NOMO-1 treated with dmso at 0.1 percent for 144 hours (cell line): ENCODE measurements around the gene DMRTC2.

Experiments used
- DNase-seq: peaks from one replicate; lab custom pipeline; 2025; ENCODE audit not compliant: unreplicated experiment; lab: John Stamatoyannopoulos, UW

The DMRTC2 gene

DNA sequence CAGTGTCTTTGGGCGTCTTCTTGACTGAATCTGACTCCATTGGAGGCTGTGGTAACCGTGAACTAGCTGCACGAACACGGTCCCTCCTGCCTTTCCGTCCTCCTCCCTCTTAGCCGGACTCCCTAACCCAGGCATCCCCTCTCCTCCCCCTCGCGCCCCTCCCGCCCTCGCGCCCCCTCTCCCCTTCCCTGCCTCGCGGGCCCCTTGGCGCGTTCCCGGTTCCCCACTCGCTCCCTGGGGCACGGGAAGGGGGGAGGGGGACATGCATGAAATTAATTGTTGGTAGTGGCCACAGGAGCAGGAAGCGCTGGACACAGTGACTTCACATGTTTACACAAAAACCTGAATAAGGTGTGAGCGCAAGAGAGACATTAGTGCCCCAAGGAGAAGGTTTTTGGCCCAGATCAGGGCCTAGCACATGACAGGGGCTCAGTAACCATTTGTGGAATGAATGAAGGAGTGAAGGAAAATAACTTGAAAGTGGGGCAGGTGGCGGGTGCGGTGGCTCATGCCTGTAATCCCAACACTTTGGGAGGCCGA is 279 bp downstream of the DMRTC2 start:
- DNase-seq = no peak

DNA sequence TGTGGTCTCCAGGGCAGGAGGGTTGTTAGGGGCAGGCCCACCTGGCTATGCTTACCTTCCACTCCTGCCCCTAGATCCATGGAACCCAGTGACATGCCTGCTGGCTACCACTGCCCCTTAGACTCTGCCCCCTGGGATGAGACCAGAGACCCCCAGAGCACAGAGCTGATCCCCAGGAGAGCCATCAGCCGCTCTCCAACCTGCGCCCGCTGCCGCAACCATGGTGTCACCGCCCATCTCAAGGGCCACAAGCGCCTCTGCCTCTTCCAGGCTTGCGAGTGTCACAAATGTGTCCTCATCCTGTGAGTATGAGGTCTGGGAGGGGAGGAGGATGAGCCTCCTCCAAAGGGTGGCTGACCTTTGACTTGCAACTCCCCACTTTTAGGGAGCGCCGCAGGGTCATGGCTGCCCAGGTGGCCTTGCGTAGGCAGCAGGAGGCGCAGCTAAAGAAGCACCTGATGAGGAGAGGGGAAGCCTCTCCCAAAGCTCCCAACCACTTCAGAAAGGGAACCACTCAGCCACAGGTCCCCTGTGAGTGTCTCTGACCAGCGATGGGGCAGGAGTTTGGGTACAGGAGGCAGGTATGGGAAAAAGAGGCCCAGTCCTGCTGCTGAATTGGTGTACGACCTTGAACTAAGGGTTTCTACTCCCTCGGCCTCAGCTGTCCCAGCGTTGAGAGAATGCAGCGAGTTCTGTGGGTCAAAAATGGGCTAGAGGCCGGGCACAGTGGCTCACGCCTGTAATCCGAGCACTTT is 2.7 kb downstream of the DMRTC2 start:
- DNase-seq = no peak

DNA sequence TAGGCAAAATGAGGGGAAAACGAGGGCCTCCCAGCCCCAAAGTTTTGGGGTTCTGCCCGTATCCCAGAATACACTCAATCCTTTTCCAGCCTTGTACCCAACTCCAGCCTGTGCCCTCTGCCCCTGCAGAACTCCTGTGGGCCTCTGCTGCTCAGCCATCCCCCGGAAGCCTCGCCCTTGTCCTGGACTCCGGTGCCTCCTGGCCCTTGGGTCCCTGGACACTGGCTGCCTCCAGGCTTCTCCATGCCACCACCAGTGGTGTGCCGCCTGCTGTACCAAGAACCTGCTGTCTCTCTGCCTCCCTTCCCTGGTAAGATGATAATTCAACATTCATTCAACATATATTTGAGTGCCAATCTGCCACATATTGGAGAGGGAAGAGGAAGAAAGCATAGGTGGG is 3.8 kb downstream of the DMRTC2 start:
- no peak for DNase-seq

DNA sequence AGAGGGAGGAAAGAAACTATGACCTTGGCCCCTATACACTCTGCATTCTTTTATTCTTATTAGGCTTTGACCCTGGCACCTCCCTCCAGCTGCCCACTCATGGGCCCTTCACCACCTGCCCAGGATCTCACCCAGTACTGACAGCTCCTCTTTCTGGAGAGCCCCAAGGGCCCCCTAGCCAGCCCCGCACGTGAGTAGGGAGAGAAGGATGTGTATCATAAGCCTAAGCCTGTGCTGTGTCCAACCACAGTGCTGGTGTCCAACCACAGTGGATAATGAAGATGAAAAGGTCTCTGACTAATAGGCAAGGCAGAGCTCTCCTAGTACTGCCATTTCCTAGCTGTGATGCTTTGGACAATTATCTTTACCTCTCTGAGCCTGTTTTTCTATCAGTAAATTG is 4.2 kb downstream of the DMRTC2 start:
- no peak for DNase-seq

DNA sequence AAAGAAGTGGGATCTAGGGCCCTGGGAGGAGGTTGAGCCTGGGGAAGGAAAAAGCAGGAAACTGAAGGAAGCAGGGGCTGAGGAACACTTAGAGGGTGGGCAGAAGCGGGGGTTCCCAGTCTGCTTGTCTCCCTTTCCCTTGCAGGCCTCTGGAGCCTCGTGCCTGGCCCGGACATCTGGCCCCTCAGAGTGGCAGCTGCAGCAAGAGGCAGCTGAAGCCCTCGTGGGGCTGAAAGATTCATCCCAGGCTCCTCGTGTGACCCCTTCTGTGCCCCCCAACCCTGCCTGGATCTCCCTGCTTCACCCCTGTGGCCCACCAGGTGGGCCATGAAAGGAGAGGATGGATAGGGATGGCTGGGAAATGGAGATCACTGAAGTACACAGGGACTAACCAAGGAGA is 5.5 kb downstream of the DMRTC2 start:
- DNase-seq = no peak

DNA sequence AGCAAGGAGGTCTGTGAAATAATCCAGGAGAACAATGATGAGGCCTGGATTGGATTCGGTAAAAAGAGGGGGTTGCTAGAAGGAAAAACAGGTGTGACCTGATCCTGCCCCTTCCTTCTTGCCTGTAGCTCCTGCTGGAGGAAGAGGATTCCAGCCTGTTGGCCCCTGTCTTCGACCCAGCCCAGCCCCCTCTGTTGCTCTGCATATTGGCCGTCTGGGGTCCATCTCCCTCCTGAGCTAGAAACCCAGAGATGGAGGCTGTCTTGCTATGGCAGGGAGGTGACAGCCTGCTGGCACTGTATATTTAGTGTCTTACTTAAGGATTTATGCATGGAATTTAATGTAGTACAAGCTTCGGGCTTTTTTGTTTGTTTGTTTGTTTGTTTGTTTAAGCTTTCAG is 6.6 kb downstream of the DMRTC2 start:
- DNase-seq = no peak

DNA sequence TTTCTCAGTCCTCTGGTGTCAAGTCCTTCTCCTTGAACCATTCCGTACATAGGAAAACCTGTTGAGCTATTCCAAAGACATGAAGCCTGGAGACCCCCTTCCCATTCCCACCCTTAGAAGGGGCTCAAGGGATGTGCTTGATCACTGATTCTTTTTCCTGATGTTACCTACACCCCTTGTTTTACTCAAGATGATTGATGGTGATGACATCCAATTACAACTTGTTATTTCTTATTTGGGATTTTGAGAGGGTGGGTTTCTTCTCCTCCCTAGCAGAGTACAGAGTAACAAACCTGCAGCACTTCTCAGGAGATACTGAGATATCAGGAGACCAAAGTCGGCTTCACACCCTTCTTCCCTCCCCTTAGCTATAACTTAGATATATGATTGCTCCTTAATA is 8.5 kb downstream of the DMRTC2 start:
- DNase-seq = no peak

DNA sequence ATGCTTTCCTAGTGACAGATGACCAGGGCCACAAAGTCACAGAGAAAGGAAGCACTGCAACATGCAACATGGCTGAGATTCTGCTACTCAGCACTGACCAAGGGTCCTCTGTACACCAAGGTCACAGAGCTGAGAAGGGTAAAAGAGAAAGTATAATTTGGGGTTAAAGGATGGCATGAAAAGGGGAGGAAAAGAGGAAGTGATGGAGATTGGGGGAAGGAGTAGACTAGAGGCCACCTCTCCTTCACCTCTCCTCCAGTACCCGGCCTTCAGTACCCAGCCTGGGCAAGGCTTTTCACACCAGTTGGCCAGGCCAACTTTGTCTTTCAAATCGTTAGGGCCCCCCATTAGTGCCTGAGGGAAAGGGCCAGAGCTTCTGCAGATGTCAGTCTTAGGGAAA is 8.9 kb downstream of the DMRTC2 start:
- DNase-seq = peak; percentile 24

DNA sequence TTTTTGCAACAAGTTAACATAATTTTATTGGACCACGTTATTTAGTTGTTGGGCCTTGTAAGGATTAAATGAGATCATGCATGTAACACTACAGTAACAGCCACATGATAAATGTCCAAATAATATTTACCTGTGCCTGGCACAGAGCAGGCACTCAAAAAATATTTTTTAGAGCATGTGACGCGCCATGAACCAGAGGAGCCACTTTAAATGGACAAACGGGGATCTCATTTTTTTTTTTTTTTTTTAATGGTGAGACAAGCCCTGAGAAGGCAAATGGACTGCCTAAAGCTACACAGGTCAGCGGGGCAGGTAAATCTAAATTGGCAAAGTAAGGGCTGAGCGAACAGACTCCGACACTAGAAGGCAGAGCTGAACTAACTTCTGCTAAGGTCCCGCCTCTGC is 14.4 kb downstream of the DMRTC2 start:
- DNase-seq = no peak

DNA sequence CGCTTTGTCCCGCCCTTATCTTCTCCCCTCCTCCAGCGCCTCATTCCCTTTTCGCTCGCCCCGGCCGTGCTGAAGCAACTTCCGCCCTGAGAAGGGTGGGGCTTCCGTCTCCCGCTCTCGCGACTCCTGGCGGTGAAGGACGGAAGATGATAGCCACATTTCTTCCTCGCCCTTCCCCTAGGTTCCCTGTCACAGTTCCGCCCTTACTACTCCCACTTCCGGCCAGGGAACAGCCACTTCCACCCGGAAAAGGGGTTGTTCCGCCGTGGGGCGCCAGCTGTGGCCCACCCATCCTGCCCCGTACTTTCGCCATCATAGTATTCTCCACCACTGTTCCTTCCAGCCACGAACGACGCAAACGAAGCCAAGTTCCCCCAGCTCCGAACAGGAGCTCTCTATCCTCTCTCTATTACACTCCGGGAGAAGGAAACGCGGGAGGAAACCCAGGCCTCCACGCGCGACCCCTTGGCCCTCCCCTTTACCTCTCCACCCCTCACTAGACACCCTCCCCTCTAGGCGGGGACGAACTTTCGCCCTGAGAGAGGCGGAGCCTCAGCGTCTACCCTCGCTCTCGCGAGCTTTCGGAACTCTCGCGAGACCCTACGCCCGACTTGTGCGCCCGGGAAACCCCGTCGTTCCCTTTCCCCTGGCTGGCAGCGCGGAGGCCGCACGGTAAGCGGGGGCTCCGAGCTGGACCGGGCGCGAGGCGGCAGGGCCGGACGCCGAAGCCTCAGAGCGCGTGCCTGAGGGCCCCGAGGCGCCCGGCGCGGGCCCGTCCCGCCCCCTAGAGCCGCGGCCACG is 15.0 kb downstream of the DMRTC2 start, which contains the start of gene RPS19:
RPS19 (plus strand) TSS at position 638 of the 801 bp plus-strand sequence. CDS start 520 bp downstream, outside the sequence.
- DNase-seq = peak; percentile 98

DNA sequence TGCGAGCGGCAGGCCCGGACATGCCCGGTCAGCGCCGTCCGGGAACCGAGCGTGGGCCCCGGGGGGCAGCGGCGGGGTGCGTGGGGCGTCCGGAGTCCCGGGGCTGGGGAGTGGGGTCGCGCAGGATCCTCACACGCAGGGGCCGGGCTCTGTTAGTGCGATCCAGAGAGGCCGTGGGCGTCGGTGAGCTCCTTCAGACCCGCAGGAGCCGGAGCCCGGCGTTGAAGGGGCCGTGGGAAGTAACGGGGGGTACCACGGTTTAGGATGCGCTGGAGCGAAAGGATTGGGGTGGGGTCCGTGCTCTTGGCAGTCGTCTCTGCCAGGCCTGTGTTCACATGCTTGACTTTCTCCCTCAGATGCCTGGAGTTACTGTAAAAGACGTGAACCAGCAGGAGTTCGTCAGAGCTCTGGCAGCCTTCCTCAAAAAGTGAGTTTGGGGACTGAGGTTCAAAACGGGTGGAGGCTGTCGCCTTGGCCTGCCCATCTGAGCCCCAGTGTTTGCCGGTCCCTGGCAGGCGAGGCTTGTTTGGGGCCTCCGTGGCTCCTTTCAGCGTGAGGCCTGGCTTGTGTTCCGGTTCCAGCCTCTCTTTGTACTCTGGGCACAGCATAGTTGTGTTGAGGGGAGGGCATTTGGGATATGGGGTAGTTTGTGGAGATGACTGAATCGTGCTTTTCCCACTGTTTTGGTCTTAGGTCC is 15.7 kb downstream of the DMRTC2 start:
- no peak for DNase-seq

DNA sequence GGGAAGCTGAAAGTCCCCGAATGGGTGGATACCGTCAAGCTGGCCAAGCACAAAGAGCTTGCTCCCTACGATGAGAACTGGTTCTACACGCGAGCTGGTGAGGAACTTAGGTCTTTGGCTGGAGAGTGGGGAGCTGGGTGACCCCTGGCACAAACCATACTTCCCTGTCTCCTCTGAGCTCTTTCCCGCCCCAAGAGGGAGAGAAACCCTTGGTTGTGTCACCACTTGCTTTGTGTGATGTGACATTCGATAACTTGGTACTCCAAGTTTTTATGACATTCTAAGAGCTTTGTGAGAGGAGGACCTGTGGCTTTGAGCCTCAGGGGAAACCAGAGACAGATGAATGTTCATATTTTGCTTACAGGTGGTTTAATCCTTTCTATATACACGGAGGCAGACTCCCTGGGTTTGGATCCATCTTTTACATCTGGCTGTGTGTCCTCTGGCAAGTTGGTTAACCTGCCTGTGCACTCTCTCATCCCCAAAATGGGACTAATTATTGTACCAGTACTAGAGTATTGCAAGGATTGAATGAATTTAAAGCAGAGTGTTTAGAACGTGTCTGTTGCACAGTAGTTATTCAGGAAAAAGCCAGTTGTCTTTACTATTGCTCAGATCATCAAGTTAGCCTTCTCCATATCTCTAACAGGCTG is 16.4 kb downstream of the DMRTC2 start:
- DNase-seq = peak; percentile 22

DNA sequence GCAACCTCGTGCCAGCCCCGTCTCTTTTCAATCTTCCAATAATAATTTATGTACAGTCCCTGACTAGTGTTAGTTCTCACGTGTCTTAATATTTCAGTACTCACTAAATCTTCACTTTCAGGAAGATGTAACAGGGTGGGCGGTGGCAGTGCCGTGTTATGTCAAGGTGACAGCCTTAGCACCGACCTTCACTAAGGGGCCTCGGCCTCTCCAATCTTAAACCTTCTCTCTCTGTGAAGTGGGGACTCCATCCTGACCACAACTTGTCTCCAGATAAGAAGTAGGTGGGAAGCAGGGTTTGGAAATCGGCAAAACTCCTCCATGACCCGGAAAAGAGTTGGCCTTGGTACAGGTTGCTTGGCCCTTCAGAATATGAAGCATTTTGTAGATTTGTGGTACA is 17.0 kb downstream of the DMRTC2 start:
- no peak for DNase-seq

DNA sequence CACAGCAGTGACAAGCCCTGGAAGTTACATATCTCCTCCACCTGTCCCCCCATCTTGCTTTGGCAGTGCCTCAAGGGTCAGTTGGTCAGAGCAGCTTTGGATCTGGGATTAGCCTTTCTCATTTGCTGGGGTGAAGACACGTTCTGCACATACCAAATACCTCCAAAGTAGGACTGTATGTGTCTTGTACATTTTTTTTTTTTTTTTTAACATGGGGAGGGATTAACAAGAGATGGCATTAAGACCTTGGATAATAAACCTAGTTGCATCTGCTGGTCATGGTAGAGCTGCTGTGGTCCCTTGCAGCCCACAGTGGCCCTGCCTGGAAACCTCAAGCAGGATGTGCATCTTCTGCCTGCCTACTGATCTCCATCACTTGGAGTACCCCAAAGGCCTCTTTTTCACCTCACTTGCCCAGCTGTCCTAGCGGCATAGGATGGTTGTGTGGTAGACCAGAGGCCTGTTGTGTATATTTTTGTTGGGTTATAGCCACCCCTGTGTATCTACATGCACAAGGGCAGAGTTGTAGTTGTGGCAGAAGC is 17.7 kb downstream of the DMRTC2 start:
- no peak for DNase-seq

DNA sequence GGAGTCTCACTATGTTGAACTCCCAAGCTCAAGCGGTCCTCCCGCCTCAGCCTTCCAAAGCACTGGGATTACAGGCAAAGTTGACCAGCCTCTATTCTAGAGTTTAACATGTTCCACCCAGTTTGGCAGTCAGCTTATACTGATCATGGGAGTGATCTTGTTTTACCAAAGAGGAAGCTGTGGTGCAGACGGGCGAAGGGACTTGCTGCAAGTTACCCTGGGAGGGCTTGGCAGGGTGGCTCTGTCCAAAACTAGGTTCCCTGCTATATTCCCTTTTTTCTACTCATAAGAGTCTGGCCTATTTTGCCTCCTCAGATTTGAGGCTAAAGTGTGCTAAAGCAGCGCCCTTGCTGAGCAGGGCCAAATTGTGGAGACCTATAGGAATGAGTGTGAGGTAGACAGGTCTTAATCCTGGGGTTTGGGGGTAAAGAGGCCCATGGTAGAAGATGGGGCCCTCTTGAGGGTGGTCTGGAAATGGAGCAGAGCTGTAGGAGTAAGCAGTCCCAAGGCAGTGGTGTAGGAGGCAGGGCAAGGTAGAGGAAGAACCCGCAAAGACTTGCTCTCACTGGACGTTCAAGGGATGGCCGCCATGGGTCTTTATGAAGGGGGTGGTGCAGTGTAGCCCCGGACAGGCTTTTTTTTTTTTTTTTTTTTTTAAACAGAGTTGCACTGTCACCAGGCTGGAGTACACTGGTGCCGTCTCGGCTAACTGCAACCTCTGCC is 18.5 kb downstream of the DMRTC2 start:
- DNase-seq = no peak

DNA sequence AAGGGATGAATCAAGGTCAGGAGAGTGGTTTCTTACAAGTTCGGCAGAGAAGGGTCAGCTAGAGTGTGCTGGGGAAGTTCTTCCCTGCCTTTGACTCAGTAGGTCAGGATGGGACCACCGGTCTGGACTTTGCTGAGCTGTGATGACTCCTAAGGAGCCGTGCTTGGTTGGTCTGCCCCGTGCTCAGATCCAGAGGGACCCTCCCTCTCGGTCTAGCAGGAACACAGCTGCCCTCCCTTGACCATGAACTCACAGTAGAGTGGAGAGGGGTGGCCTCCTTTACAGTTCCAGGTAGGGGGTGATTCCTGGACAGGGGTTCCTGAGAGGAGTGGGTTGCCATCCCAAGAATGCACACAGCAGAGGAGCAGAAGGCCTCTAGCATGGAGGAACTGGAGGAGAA is 19.5 kb downstream of the DMRTC2 start:
- no peak for DNase-seq

DNA sequence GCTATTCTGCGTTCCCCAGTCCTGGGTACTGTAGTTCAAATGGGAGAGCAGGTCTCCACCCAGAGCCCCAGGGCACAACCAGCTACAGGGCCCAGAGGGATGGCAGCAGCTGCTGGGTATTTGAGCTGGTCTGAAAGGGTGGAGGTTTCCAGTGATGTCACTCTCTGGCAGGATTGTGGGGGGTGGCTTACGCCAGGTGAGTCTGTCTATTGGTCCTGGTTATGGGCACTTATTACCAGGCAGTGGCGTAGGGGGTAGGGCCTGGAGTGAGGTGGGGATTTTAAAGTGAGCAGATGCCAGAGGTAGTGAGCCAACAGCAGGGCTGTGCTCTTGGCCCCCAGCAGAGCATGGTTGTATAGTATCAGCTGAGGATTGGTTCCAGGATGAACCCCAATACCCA is 21.4 kb downstream of the DMRTC2 start:
- DNase-seq = no peak

DNA sequence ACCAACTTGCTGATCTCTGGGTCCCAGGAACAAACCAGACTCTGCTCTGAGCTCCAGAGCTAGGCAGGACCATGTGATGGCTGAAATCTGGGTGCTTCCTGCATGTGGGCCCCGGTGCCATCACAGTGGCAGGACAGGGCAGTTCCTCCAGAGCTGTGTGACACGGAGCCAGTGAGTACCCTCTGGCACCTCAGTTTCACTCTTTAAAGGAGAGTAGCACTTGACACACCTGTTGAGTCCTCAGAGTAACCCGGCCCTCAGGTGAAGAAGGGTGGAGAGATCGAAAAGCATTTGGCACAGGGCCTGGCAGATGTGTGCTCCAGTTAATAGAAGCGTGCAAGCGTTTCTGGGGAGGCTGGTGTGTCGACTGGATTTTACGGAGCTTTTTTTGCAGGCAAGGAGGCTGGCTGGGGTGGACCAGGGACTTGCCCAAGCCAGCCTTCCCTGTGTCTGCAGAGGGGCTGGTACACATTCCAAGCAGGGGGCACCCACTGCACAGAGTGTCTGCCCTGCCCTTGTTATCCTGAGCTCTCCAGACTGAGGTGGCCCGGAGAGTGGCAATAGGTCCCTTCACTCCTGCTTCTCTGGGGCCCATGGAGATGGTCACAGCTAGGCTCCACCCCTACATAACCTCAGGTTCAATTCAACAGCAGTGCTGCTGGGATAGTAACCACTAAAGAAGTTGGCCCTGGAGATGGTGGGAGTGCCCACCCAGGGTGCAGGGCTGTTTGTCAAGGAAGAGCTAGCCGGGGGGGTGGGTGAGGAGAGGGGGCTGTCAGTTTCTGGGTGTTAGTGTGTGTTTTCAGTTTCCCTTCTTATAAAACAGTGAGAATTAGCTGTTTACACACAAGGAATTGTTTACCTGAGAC is 23.5 kb downstream of the DMRTC2 start:
- no peak for DNase-seq

DNA sequence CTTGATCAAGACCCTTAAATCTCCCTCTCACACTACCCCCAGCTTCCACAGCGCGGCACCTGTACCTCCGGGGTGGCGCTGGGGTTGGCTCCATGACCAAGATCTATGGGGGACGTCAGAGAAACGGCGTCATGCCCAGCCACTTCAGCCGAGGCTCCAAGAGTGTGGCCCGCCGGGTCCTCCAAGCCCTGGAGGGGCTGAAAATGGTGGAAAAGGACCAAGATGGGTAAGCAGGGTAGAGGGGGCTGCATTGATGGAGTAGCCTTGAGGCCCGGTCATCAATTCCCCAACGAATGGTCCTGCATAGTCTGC is 24.1 kb downstream of the DMRTC2 start:
- DNase-seq = no peak
